ENCODE results near the gene ZNF470. TPM values are rescaled to one million over a fixed set of nuclear protein-coding genes. Genes with fewer than 3 reads are reported as not detected.

ZNF470 gene
- total and polyA plus RNA-seq, 9 of the 15 experiments (the other 6 are each of a cell fraction or from before 2014, with no cell fraction given), result 0.03 TPM; not detected in 8

DNA sequence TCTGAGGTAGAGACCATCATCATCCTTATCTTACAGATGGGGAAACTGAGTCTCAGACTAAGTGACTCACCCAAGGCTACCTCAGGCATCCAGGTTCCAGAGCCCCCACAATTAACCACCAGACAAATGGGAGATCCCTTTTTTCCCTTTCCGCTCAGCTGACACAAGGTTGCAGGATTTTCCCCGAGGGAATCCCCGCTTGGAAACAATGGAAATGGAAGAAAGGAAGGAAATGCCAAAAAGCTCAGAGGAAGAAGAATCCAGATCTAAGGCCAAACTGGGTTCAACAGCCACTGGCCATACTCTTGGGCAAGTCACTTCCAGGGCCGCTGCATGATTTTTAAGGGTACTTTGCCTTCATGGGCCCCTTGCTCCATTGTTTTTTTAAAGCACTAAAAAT, 29.4 kb downstream of the ZNF470 start (continued):
- TF ChIP-seq, protein P1, sequence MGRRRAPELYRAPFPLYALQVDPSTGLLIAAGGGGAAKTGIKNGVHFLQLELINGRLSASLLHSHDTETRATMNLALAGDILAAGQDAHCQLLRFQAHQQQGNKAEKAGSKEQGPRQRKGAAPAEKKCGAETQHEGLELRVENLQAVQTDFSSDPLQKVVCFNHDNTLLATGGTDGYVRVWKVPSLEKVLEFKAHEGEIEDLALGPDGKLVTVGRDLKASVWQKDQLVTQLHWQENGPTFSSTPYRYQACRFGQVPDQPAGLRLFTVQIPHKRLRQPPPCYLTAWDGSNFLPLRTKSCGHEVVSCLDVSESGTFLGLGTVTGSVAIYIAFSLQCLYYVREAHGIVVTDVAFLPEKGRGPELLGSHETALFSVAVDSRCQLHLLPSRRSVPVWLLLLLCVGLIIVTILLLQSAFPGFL (CRISPR knock-in tag; IDR thresholded peaks at IDR 0.05), result no peak
- TF ChIP-seq NRF1 (conservative IDR thresholded peaks at IDR 0.05 in 1 of 2, IDR thresholded peaks at IDR 0.05 in 1 of 2), result no peak
- TF ChIP-seq, protein P2, sequence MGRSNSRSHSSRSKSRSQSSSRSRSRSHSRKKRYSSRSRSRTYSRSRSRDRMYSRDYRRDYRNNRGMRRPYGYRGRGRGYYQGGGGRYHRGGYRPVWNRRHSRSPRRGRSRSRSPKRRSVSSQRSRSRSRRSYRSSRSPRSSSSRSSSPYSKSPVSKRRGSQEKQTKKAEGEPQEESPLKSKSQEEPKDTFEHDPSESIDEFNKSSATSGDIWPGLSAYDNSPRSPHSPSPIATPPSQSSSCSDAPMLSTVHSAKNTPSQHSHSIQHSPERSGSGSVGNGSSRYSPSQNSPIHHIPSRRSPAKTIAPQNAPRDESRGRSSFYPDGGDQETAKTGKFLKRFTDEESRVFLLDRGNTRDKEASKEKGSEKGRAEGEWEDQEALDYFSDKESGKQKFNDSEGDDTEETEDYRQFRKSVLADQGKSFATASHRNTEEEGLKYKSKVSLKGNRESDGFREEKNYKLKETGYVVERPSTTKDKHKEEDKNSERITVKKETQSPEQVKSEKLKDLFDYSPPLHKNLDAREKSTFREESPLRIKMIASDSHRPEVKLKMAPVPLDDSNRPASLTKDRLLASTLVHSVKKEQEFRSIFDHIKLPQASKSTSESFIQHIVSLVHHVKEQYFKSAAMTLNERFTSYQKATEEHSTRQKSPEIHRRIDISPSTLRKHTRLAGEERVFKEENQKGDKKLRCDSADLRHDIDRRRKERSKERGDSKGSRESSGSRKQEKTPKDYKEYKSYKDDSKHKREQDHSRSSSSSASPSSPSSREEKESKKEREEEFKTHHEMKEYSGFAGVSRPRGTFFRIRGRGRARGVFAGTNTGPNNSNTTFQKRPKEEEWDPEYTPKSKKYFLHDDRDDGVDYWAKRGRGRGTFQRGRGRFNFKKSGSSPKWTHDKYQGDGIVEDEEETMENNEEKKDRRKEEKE (IDR thresholded peaks at IDR 0.05; ENCODE audit: borderline replicate concordance in 1 of 2, control insufficient read depth in 1 of 2, low read depth in 2 of 2, low read length in 1 of 2), result no peak

DNA sequence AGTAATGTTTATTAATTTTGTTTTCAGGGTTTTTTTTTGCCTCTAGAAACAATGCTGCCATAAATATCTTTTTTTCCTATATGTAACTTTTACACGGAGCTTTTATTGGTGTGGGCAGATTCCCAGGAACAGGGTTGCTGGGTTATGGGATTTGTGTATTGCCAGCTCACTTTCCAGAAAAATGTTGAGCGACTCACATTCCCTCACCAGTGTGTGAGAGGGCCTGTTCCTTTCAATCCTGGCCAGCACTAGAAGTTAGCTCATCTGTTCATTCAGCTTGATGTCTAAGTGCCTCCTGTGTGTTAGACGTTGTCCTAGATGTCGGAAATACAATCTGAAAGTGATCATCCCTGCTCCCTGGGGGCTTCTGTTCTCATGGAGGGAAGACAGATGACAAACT, 30.4 kb downstream of the ZNF470 start:
- Histone ChIP-seq H3K27ac (ENCODE audit: extremely low read depth, low read depth, low read length) (no peak overlapping the region), H3K9me1 (ENCODE audit: control insufficient read depth, insufficient read depth, low read length) (no peaks in the 10 kb centered on the region), H3K79me2 (ENCODE audit: control insufficient read depth, insufficient read depth, low read length) (no peaks in the 10 kb centered on the region), H2AFZ (ENCODE audit: low read depth, low read length) (no peak overlapping the region), H4K20me1 (replicated peaks; ENCODE audit: control insufficient read depth, insufficient read depth, low read length) (no peaks in the 10 kb centered on the region), H3K4me3 (no peak overlapping the region), H3K9me3 (replicated peaks; ENCODE audit: control insufficient read depth, insufficient read depth, low read depth, low read length) (no peaks in the 10 kb centered on the region), H3K4me1 (replicated peaks in 1 of 2; ENCODE audit: control insufficient read depth in 2 of 2, insufficient read depth in 2 of 2, low read length in 2 of 2) (no peaks in the 10 kb centered on the region), H3K9ac (ENCODE audit: insufficient read depth in 1 of 2, low read depth in 2 of 2, low read length in 2 of 2) (no peak overlapping the region), H3K27me3 (ENCODE audit: control insufficient read depth in 2 of 2, insufficient read depth in 2 of 2, low read length in 2 of 2) (no peaks in the 10 kb centered on the region), H3K36me3 (ENCODE audit: control insufficient read depth, insufficient read depth, low read length) (no peaks in the 10 kb centered on the region), H3K4me2 (ENCODE audit: insufficient read depth, low read length) (no peak overlapping the region)
- ChIA-PET POLR2A (no interaction called here), CTCF (ENCODE audit: low intra/inter-chr PET ratio) (no interaction called here)
- ATAC-seq, result no peak
- FAIRE-seq, result no peak
- DNase-seq (ENCODE audit: extremely low read depth in 1 of 4, low spot score in 3 of 4), result no peak
- 0% methylated on average over 4 of the region's 4 CpGs for WGBS (ENCODE audit: insufficient coverage, low coverage, missing lambda C conversion rate)
- in situ Hi-C loops (cut with MboI), result no loop called here
- no TSS peak for BruUV-seq (replicated peaks)
- no peak for TF ChIP-seq BCL6 (CRISPR knock-in tag; IDR thresholded peaks at IDR 0.05)
- no peak for TF ChIP-seq RNF2 (IDR thresholded peaks at IDR 0.05)
- no peak for TF ChIP-seq ZNF57 (CRISPR knock-in tag; IDR thresholded peaks at IDR 0.05)
- TF ChIP-seq SMAD1 (IDR thresholded peaks at IDR 0.05; ENCODE audit: low read depth, low read length, partially characterized antibody), result no peak
- no peak for TF ChIP-seq WHSC1 (IDR thresholded peaks at IDR 0.05; ENCODE audit: low read length)
- no peak for TF ChIP-seq MYNN (IDR thresholded peaks at IDR 0.05)
- TF ChIP-seq MYNN (CRISPR knock-in tag; IDR thresholded peaks at IDR 0.05), result no peak
- no peak for TF ChIP-seq HNRNPH1 (optimal IDR thresholded peaks at IDR 0.05; ENCODE audit: low read depth, low read length)
- TF ChIP-seq TAL1 (IDR thresholded peaks at IDR 0.05), result no peak
- no peak for TF ChIP-seq ZNF696 (CRISPR knock-in tag; conservative IDR thresholded peaks at IDR 0.05)
- TF ChIP-seq SP2 (IDR thresholded peaks at IDR 0.05; ENCODE audit: extremely low read depth, low read depth, low read length, poor library complexity, severe bottlenecking), result no peak
- no peak for TF ChIP-seq XRCC3 (IDR thresholded peaks at IDR 0.05)
- no peak for TF ChIP-seq ETS2 (tag; IDR thresholded peaks at IDR 0.05; ENCODE audit: borderline replicate concordance, poor library complexity, severe bottlenecking)
- TF ChIP-seq ELF4 (CRISPR knock-in tag; IDR thresholded peaks at IDR 0.05), result no peak
- TF ChIP-seq ZNF764 (CRISPR knock-in tag; IDR thresholded peaks at IDR 0.05; ENCODE audit: low read depth), result no peak
- TF ChIP-seq TFAM (CRISPR knock-in tag; conservative IDR thresholded peaks at IDR 0.05), result no peak
- no peak for TF ChIP-seq BDP1 (IDR thresholded peaks at IDR 0.05; ENCODE audit: insufficient read depth, insufficient read length)
- no peak for TF ChIP-seq NRF1 (conservative IDR thresholded peaks at IDR 0.05 in 1 of 2, IDR thresholded peaks at IDR 0.05 in 1 of 2)
- no peak for TF ChIP-seq ZNF77 (CRISPR knock-in tag; IDR thresholded peaks at IDR 0.05)
- intact Hi-C loops (cut with micrococcal nuclease), result no loop called here

Data from K562 (cell line).